OCI-LY7 (cell line): Measurements from ENCODE around the gene DCT.

Source experiments
- EZH2phosphoT487 ChIP-seq: fragments of 200-600 bp; sonication (generic); IDR thresholded peaks from 2 replicates; pipeline ENCODE4 v1.6.1; 2018; ENCODE audit warnings: low read depth, borderline replicate concordance, mild to moderate bottlenecking, mixed run types, antibody characterized with exemption, low read length, moderate library complexity, mixed read lengths
- TF ChIP-seq, protein P1 (sequence below): fragments of 200-600 bp; sonication (generic); conservative IDR thresholded peaks from 2 replicates; pipeline ENCODE4 v1.5.1; 2014; ENCODE audit warnings: mild to moderate bottlenecking, antibody characterized with exemption, low read length, moderate library complexity, mixed read lengths

- TF ChIP-seq EZH2phosphoT487: no peak
- TF ChIP-seq, protein P1, sequence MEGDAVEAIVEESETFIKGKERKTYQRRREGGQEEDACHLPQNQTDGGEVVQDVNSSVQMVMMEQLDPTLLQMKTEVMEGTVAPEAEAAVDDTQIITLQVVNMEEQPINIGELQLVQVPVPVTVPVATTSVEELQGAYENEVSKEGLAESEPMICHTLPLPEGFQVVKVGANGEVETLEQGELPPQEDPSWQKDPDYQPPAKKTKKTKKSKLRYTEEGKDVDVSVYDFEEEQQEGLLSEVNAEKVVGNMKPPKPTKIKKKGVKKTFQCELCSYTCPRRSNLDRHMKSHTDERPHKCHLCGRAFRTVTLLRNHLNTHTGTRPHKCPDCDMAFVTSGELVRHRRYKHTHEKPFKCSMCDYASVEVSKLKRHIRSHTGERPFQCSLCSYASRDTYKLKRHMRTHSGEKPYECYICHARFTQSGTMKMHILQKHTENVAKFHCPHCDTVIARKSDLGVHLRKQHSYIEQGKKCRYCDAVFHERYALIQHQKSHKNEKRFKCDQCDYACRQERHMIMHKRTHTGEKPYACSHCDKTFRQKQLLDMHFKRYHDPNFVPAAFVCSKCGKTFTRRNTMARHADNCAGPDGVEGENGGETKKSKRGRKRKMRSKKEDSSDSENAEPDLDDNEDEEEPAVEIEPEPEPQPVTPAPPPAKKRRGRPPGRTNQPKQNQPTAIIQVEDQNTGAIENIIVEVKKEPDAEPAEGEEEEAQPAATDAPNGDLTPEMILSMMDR: peak; percentile 75
Observed at GRCh38 chr13:94435604-94436226, 43.8 kb downstream of the DCT start.
